ENCODE results near the gene PEA15.
A peak's percentile ranks its signal among the peaks of the same experiment; 100 is the strongest.

Gene PEA15

GRCh38 chr1:160205242-160206035 is at the start of gene PEA15:
TSS of gene PEA15 (plus strand) at chr1:160205384. CDS start at chr1:160211545, 6,161 bp downstream.
- DNase-seq = peak; percentile 78

GRCh38 chr1:160156361-160156760 is 48.8 kb upstream of the PEA15 start:
- DNase-seq = no peak

- no peak for DNase-seq
These were observed 48.0 kb upstream of the PEA15 start for GRCh38 chr1:160157174-160157573.

- DNase-seq = no peak
These were observed 47.2 kb upstream of the PEA15 start for GRCh38 chr1:160158031-160158430.

- DNase-seq = no peak
These were observed 46.6 kb upstream of the PEA15 start for GRCh38 chr1:160158534-160158933.

GRCh38 chr1:160159846-160160245 is 45.3 kb upstream of the PEA15 start:
- DNase-seq = no peak

GRCh38 chr1:160161965-160162705 is 43.0 kb upstream of the PEA15 start:
- no peak for DNase-seq

- no peak for DNase-seq
These were observed 42.3 kb upstream of the PEA15 start for GRCh38 chr1:160162931-160163330.

GRCh38 chr1:160163615-160164014 is 41.6 kb upstream of the PEA15 start:
- DNase-seq = no peak

GRCh38 chr1:160164121-160164520 is 41.1 kb upstream of the PEA15 start:
- no peak for DNase-seq

- no peak for DNase-seq
These were observed 38.9 kb upstream of the PEA15 start for GRCh38 chr1:160166166-160166868.

- no peak for DNase-seq
These were observed 38.1 kb upstream of the PEA15 start for GRCh38 chr1:160167056-160167455.

GRCh38 chr1:160167580-160167979 is 37.6 kb upstream of the PEA15 start:
- no peak for DNase-seq

- DNase-seq = no peak
These were observed 37.2 kb upstream of the PEA15 start for GRCh38 chr1:160168016-160168415.

GRCh38 chr1:160168609-160169369 is 36.4 kb upstream of the PEA15 start:
- DNase-seq = no peak

GRCh38 chr1:160169553-160170399 is 35.4 kb upstream of the PEA15 start:
- no peak for DNase-seq

- DNase-seq = no peak
These were observed 33.8 kb upstream of the PEA15 start for GRCh38 chr1:160171354-160171753.

- DNase-seq = no peak
These were observed 33.2 kb upstream of the PEA15 start for GRCh38 chr1:160171980-160172379.

- DNase-seq = no peak
These were observed 28.0 kb upstream of the PEA15 start for GRCh38 chr1:160177231-160177630.

- DNase-seq = no peak
These were observed 27.5 kb upstream of the PEA15 start for GRCh38 chr1:160177667-160178066.

- DNase-seq = no peak
These were observed 26.5 kb upstream of the PEA15 start for GRCh38 chr1:160178731-160179130.

- no peak for DNase-seq
These were observed 25.8 kb upstream of the PEA15 start for GRCh38 chr1:160179336-160179735.
